ENCODE data around the gene LYRM4. TPM values are rescaled to one million over a fixed set of nuclear protein-coding genes. Genes with fewer than 3 reads are reported as not detected.

Gene LYRM4
- total and polyA plus RNA-seq, 4 donors: 15.2 to 23.2 (median 19.1) TPM

DNA sequence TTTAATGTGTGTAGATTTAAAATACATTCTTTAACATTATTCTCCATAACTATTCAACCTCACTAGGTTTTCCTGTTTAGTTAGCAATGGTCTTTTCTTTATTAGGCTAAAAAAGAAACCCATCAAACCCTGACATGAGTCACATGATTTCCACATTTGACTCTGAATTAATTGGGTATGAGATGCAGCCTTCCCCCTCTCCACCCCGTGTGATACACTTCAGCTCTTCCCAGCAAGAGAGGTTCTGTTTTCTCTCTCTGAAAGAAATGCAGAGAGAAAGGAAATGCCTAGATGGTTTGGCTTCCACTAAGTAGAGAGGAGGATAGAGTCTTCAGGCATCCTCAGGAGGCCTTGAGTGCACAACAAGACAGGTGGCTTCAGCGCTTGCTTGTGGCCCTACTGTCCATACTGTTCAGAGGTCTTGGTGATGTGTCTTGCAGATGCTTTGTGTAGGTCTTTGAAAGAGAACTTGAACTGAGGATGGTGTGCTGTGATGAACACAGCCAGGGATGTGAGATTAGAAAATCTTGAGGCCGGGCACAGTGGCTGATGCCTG is 17.9 kb upstream of the LYRM4 start:
- DNase-seq (no peak), ATAC-seq (ENCODE audit: insufficient read depth, low FRiP score) (no peak)
- no peaks in the 10 kb centered on the region for H3K9me3 ChIP-seq (ENCODE audit: control insufficient read depth in 4 of 4, insufficient read depth in 3 of 4, low read length in 3 of 4)
- peaks cover 0 to 1% (median 0%) of the 10 kb centered on the region in 5 donors for H3K4me1 ChIP-seq (ENCODE audit: control insufficient read depth in 5 of 5, insufficient read depth in 5 of 5, low read length in 5 of 5)
- TF ChIP-seq CTCF (IDR thresholded peaks at IDR 0.05; ENCODE audit: control extremely low read depth, extremely low read depth): no peak
- H3K4me3 ChIP-seq: no peak overlapping the region
- H3K36me3 ChIP-seq (ENCODE audit: control insufficient read depth in 4 of 4, insufficient read depth in 4 of 4, low read length in 4 of 4): peaks cover 0 to 2% (median 0%) of the 10 kb centered on the region in 4 donors
- no peaks in the 10 kb centered on the region for H3K27me3 ChIP-seq (ENCODE audit: control insufficient read depth in 3 of 3, insufficient read depth in 3 of 3, low read length in 2 of 3)
- H3K9ac ChIP-seq (ENCODE audit: insufficient read depth in 1 of 2, low read length in 2 of 2): no peak overlapping the region
- no peak overlapping the region for H3K27ac ChIP-seq (ENCODE audit: low read depth in 1 of 2, low read length in 1 of 2)
- WGBS, 2 donors: 76 to 84% methylated on average over 3 of the region's 3 CpGs

- Histone ChIP-seq H3K27ac (ENCODE audit: low read depth in 1 of 2, low read length in 1 of 2) (no peak overlapping the region), H3K9ac (ENCODE audit: insufficient read depth in 1 of 2, low read length in 2 of 2) (no peak overlapping the region), H3K36me3 (ENCODE audit: control insufficient read depth in 4 of 4, insufficient read depth in 4 of 4, low read length in 4 of 4) (peaks cover 0 to 2% (median 0%) of the 10 kb centered on the region in 4 donors), H3K9me3 (ENCODE audit: control insufficient read depth in 4 of 4, insufficient read depth in 3 of 4, low read length in 3 of 4) (no peaks in the 10 kb centered on the region), H3K4me1 (ENCODE audit: control insufficient read depth in 5 of 5, insufficient read depth in 5 of 5, low read length in 5 of 5) (peaks cover 0 to 1% (median 0%) of the 10 kb centered on the region in 5 donors), H3K4me3 (no peak overlapping the region), H3K27me3 (ENCODE audit: control insufficient read depth in 3 of 3, insufficient read depth in 3 of 3, low read length in 2 of 3) (no peaks in the 10 kb centered on the region)
- 73 to 87% methylated on average over 5 of the region's 5 CpGs for WGBS, 2 donors
- no peak for TF ChIP-seq CTCF (IDR thresholded peaks at IDR 0.05; ENCODE audit: control extremely low read depth, extremely low read depth)
- DNase-seq (no peak), ATAC-seq (ENCODE audit: insufficient read depth, low FRiP score) (no peak)
These were observed 17.3 kb upstream of the LYRM4 start for GRCh38 chr6:5278047-5278446.

- H3K9ac ChIP-seq (ENCODE audit: insufficient read depth in 1 of 2, low read length in 2 of 2): no peak overlapping the region
- no peak overlapping the region for H3K4me3 ChIP-seq
- peaks cover 0 to 1% (median 0%) of the 10 kb centered on the region in 5 donors for H3K4me1 ChIP-seq (ENCODE audit: control insufficient read depth in 5 of 5, insufficient read depth in 5 of 5, low read length in 5 of 5)
- no peak for TF ChIP-seq CTCF (IDR thresholded peaks at IDR 0.05; ENCODE audit: control extremely low read depth, extremely low read depth)
- 90 to 93% methylated on average over 3 of the region's 3 CpGs for WGBS, 2 donors
- ATAC-seq (ENCODE audit: insufficient read depth, low FRiP score) (no peak), DNase-seq (no peak)
- H3K36me3 ChIP-seq (ENCODE audit: control insufficient read depth in 4 of 4, insufficient read depth in 4 of 4, low read length in 4 of 4): peaks cover 0 to 2% (median 0%) of the 10 kb centered on the region in 4 donors
- no peaks in the 10 kb centered on the region for H3K9me3 ChIP-seq (ENCODE audit: control insufficient read depth in 4 of 4, insufficient read depth in 3 of 4, low read length in 3 of 4)
- H3K27me3 ChIP-seq (ENCODE audit: control insufficient read depth in 3 of 3, insufficient read depth in 3 of 3, low read length in 2 of 3): no peaks in the 10 kb centered on the region
- no peak overlapping the region for H3K27ac ChIP-seq (ENCODE audit: low read depth in 1 of 2, low read length in 1 of 2)
These were observed 16.8 kb upstream of the LYRM4 start for GRCh38 chr6:5277589-5277988.

GRCh38 chr6:5276581-5276980 is 15.8 kb upstream of the LYRM4 start:
- Histone ChIP-seq H3K27me3 (ENCODE audit: control insufficient read depth in 3 of 3, insufficient read depth in 3 of 3, low read length in 2 of 3) (no peaks in the 10 kb centered on the region), H3K9ac (ENCODE audit: insufficient read depth in 1 of 2, low read length in 2 of 2) (no peak overlapping the region), H3K9me3 (ENCODE audit: control insufficient read depth in 4 of 4, insufficient read depth in 3 of 4, low read length in 3 of 4) (no peaks in the 10 kb centered on the region), H3K27ac (ENCODE audit: low read depth in 1 of 2, low read length in 1 of 2) (no peak overlapping the region), H3K36me3 (ENCODE audit: control insufficient read depth in 4 of 4, insufficient read depth in 4 of 4, low read length in 4 of 4) (peaks cover 0 to 2% (median 0%) of the 10 kb centered on the region in 4 donors), H3K4me3 (no peak overlapping the region), H3K4me1 (ENCODE audit: control insufficient read depth in 5 of 5, insufficient read depth in 5 of 5, low read length in 5 of 5) (peaks cover 0 to 1% (median 0%) of the 10 kb centered on the region in 5 donors)
- 92 to 100% methylated on average over 2 of the region's 2 CpGs for WGBS, 2 donors
- ATAC-seq (ENCODE audit: insufficient read depth, low FRiP score) (no peak), DNase-seq (no peak)
- no peak for TF ChIP-seq CTCF (IDR thresholded peaks at IDR 0.05; ENCODE audit: control extremely low read depth, extremely low read depth)

All from lung (tissue), 12 donors.